ENCODE data around the gene NUP43.

GRCh38 chr6:149733089-149733720 is 13.1 kb downstream of the NUP43 start:
- TF ChIP-seq CTCF (IDR thresholded peaks at IDR 0.05; ENCODE audit: low read length), result no peak
- no peak for TF ChIP-seq EZH2 (optimal IDR thresholded peaks at IDR 0.05; ENCODE audit: low read depth, low read length)
